H1 (cell line): ENCODE measurements around the gene OR1M1.

Experiments
- KDM5A ChIP-seq: fragments of 200-600 bp; IDR thresholded peaks from 2 replicates; pipeline ENCODE4 v1.7.1; 2012; ENCODE audit warnings: mild to moderate bottlenecking, low read length, inconsistent platforms, mixed read lengths
- SIX5 ChIP-seq: IDR thresholded peaks from 2 replicates; pipeline ENCODE4 v1.6.1; 2011; ENCODE audit warnings: mild to moderate bottlenecking, low read depth, low read length
- SP1 ChIP-seq: IDR thresholded peaks from 2 replicates; pipeline ENCODE4 v1.6.1; 2011; ENCODE audit warnings: low read depth, low read length
- ZNF274 ChIP-seq: IDR thresholded peaks from 2 replicates; pipeline ENCODE4 v1.7.0; 2012; ENCODE audit warnings: low read length, borderline replicate concordance; ENCODE audit errors: extremely low read depth
- TF ChIP-seq, protein P1 (sequence below), 3 experiments: IDR thresholded peaks; 1 replicate in 2 of 3; 2 replicates in 1 of 3; pipeline versions ENCODE4 v1.5.1 to v1.6.1; 2011; ENCODE audit warnings: low read length in 3 of 3, mild to moderate bottlenecking in 3 of 3, inconsistent platforms in 2 of 3, low read depth in 1 of 3, moderate library complexity in 1 of 3; ENCODE audit not compliant: insufficient read depth in 1 of 3; ENCODE audit errors: control extremely low read depth in 1 of 3

DNA sequence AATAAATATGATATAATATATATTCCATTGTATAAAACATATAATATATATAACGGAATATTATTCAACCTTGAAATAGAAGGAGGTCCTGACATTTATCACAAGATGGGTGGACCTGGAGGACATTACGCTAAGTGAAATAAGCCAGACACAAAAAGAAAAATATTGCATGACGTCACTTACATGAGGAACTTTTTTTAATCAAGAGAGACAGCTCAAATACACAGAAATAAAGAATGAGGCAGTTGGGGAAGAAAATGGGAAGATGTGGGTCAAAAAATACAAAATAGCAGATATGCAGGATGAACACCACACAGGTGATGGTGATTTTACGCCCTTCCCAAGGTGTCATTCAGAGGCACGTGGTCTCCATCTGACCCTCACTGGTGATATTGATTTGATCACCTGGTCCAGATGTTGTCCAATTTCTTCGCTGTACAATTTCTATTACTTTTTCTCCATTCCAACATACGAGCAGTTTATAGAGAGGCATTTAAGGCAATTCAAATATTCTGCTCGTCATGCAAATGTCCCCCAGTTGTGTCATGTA lies 52.8 kb downstream of the OR1M1 start:
- TF ChIP-seq SIX5 (no peak), ZNF274 (no peak), SP1 (no peak), KDM5A (no peak)
- TF ChIP-seq, protein P1, sequence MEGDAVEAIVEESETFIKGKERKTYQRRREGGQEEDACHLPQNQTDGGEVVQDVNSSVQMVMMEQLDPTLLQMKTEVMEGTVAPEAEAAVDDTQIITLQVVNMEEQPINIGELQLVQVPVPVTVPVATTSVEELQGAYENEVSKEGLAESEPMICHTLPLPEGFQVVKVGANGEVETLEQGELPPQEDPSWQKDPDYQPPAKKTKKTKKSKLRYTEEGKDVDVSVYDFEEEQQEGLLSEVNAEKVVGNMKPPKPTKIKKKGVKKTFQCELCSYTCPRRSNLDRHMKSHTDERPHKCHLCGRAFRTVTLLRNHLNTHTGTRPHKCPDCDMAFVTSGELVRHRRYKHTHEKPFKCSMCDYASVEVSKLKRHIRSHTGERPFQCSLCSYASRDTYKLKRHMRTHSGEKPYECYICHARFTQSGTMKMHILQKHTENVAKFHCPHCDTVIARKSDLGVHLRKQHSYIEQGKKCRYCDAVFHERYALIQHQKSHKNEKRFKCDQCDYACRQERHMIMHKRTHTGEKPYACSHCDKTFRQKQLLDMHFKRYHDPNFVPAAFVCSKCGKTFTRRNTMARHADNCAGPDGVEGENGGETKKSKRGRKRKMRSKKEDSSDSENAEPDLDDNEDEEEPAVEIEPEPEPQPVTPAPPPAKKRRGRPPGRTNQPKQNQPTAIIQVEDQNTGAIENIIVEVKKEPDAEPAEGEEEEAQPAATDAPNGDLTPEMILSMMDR (IDR thresholded peaks at IDR 0.05; ENCODE audit: control extremely low read depth in 1 of 3, insufficient read depth in 1 of 3, low read depth in 1 of 3, low read length in 3 of 3), result no peak
